Esophagus squamous epithelium (tissue), 5 donors: ENCODE measurements around the gene DNER. TPM values are rescaled to one million over a fixed set of nuclear protein-coding genes. Genes with fewer than 3 reads are reported as not detected.

Source experiments
- DNase-seq: peaks from one replicate; lab custom pipeline; 2025; lab: John Stamatoyannopoulos, UW
- H3K27ac ChIP-seq, 4 donors: fragments of 200-600 bp; sonication (generic); one replicate each; pipeline ENCODE4 v1.5.1; 2016 to 2019; ENCODE audit warnings: mild to moderate bottlenecking in 1 of 4
- H3K27me3 ChIP-seq, 4 donors: fragments of 200-600 bp; sonication (generic); 1 replicate in 3 of 4; 2 replicates in 1 of 4; pipeline versions ENCODE4 v1.5.1 to v1.6.0; 2017 to 2021; ENCODE audit warnings: antibody characterized with exemption in 1 of 4
- H3K36me3 ChIP-seq, 3 donors: fragments of 200-600 bp; sonication (generic); one replicate each; pipeline ENCODE4 v1.5.1; 2016 to 2019
- H3K4me1 ChIP-seq, 3 donors: fragments of 200-600 bp; sonication (generic); one replicate each; pipeline ENCODE4 v1.5.1; 2017 to 2019
- H3K4me3 ChIP-seq, 4 donors: fragments of 200-600 bp; sonication (generic); 1 replicate in 3 of 4; 2 replicates in 1 of 4; pipeline ENCODE4 v1.5.1; 2016 to 2019; ENCODE audit warnings: mild to moderate bottlenecking in 2 of 4, moderate library complexity in 1 of 4
- H3K9me3 ChIP-seq, 3 donors: fragments of 200-600 bp; sonication (generic); one replicate each; pipeline ENCODE4 v1.5.1; 2016 to 2019
- POLR2A ChIP-seq, 4 donors: fragments of 450-650 bp; IDR thresholded peaks; one replicate each; pipeline ENCODE4 v1.6.1; 2017; ENCODE audit warnings: antibody characterized with exemption in 4 of 4, mild to moderate bottlenecking in 4 of 4, moderate library complexity in 3 of 4
- WGBS, 2 donors: methylation state at CpG; one replicate each; pipeline ENCODE4 v1.1.5; 2018; 5-methylcytosine and 5-hydroxymethylcytosine counted together
- intact Hi-C: fragments of 100-400 bp; cut with DNase I; formaldehyde crosslinking; loops from one replicate; pipeline ENCODE4 v1.15.0; 2022
- total RNA-seq, 4 donors: library from RNA; depleted of rRNA; stranded (reverse); fragments of >200 nt; gene quantifications; one replicate each; pipeline ENCODE4 v1.1.0, GENCODE V29; 2016
- TF ChIP-seq, protein P1 (sequence below), 6 experiments: fragments of 450-650 bp in 4 of 6; fragments of 200-600 bp in 2 of 6; sonication (generic) in 2 of 6; IDR thresholded peaks; one replicate each; pipeline ENCODE4 v1.5.1; 2016 to 2019; ENCODE audit warnings: antibody characterized with exemption in 6 of 6, mild to moderate bottlenecking in 4 of 6, moderate library complexity in 4 of 6
- donor health status: DM: yes; HTN: yes; CAD: no.

The DNER gene
- total RNA-seq, 4 donors from 2014 or later, result 0.27 to 2.5 (median 0.91) TPM

GRCh38 chr2:229490167-229490566, 224.2 kb downstream of the DNER start:
- Histone ChIP-seq H3K4me3 (no peak overlapping the region), H3K4me1 (no peaks in the 10 kb centered on the region), H3K27ac (no peak overlapping the region), H3K9me3 (peaks cover 0 to 5% (median 0%) of the 10 kb centered on the region in 3 donors), H3K36me3 (no peaks in the 10 kb centered on the region), H3K27me3 (no peaks in the 10 kb centered on the region)
- intact Hi-C loops, result no loop called here
- 82 to 92% methylated on average over 1 of the region's 1 CpG for WGBS, 2 donors
- DNase-seq, result no peak
- TF ChIP-seq, protein P1, sequence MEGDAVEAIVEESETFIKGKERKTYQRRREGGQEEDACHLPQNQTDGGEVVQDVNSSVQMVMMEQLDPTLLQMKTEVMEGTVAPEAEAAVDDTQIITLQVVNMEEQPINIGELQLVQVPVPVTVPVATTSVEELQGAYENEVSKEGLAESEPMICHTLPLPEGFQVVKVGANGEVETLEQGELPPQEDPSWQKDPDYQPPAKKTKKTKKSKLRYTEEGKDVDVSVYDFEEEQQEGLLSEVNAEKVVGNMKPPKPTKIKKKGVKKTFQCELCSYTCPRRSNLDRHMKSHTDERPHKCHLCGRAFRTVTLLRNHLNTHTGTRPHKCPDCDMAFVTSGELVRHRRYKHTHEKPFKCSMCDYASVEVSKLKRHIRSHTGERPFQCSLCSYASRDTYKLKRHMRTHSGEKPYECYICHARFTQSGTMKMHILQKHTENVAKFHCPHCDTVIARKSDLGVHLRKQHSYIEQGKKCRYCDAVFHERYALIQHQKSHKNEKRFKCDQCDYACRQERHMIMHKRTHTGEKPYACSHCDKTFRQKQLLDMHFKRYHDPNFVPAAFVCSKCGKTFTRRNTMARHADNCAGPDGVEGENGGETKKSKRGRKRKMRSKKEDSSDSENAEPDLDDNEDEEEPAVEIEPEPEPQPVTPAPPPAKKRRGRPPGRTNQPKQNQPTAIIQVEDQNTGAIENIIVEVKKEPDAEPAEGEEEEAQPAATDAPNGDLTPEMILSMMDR (IDR thresholded peaks at IDR 0.05), result no peak
- TF ChIP-seq POLR2A (IDR thresholded peaks at IDR 0.05), result no peak

DNA sequence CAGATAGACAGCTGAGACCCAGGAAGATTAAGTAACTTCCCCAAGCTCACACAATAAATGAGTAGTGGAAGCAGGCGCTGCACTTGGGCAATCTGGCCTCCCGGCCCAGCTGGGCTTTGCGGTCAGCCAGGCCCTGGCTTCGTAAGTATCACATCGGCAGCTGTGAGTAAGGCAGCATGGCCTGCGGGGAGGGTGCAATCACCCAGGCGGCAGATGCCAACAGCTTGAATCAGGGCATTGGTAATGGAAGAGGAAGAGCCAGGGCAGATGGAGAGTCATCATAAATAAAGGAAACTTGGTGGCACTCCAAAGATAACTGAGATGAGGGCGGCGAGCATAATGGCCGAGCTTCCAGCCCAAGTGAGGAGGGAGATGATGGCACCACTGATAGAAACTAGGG, 225.3 kb downstream of the DNER start:
- no peaks in the 10 kb centered on the region for H3K4me1 ChIP-seq
- intact Hi-C loops, result no loop called here
- WGBS, 2 donors, result 93 to 98% methylated on average over 6 to 8 of the region's 10 CpGs
- no peak for DNase-seq
- H3K27ac ChIP-seq, result no peak overlapping the region
- H3K27me3 ChIP-seq, result no peaks in the 10 kb centered on the region
- H3K36me3 ChIP-seq, result no peaks in the 10 kb centered on the region
- peaks cover 0 to 5% (median 0%) of the 10 kb centered on the region in 3 donors for H3K9me3 ChIP-seq
- TF ChIP-seq, protein P1 (IDR thresholded peaks at IDR 0.05), result no peak
- TF ChIP-seq POLR2A (IDR thresholded peaks at IDR 0.05), result no peak
- no peak overlapping the region for H3K4me3 ChIP-seq

- no peak overlapping the region for H3K4me3 ChIP-seq
- peaks cover 0 to 5% (median 0%) of the 10 kb centered on the region in 3 donors for H3K9me3 ChIP-seq
- no peak for DNase-seq
- TF ChIP-seq POLR2A (IDR thresholded peaks at IDR 0.05), result no peak
- TF ChIP-seq, protein P1 (IDR thresholded peaks at IDR 0.05), result no peak
- 85 to 87% methylated on average over 4 of the region's 4 CpGs for WGBS, 2 donors
- intact Hi-C loops, result no loop called here
- H3K4me1 ChIP-seq, result no peaks in the 10 kb centered on the region
- H3K27me3 ChIP-seq, result no peaks in the 10 kb centered on the region
- no peaks in the 10 kb centered on the region for H3K36me3 ChIP-seq
- H3K27ac ChIP-seq, result no peak overlapping the region
Observed at GRCh38 chr2:229488232-229488631, 226.1 kb downstream of the DNER start.

DNA sequence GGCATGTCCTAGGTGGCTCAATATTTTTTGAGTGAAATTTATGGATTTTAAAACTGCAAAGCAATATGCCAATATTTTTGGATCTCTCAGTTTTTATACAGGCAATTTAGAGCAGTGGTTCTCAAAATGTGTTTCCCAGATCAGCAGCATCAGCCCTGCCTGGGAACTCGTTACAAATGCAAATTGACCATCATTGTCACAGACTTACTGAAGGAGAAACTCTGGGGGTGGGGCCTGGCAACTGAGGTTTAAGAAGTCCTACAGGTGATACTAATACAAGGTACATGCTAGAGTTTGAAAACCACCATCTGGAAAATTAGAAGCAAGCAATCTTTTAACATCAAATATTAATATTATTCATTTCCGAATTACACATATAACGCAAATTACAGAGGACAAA, 227.7 kb downstream of the DNER start:
- no peak for DNase-seq
- peaks cover 0 to 5% (median 0%) of the 10 kb centered on the region in 3 donors for H3K9me3 ChIP-seq
- H3K4me3 ChIP-seq, result no peak overlapping the region
- TF ChIP-seq POLR2A (IDR thresholded peaks at IDR 0.05), result no peak
- TF ChIP-seq, protein P1 (IDR thresholded peaks at IDR 0.05), result no peak
- no peaks in the 10 kb centered on the region for H3K27me3 ChIP-seq
- WGBS, 2 donors, result 74 to 82% methylated on average over 3 of the region's 3 CpGs
- H3K4me1 ChIP-seq, result no peaks in the 10 kb centered on the region
- H3K27ac ChIP-seq, result no peak overlapping the region
- intact Hi-C loops, result no loop called here
- no peaks in the 10 kb centered on the region for H3K36me3 ChIP-seq

DNA sequence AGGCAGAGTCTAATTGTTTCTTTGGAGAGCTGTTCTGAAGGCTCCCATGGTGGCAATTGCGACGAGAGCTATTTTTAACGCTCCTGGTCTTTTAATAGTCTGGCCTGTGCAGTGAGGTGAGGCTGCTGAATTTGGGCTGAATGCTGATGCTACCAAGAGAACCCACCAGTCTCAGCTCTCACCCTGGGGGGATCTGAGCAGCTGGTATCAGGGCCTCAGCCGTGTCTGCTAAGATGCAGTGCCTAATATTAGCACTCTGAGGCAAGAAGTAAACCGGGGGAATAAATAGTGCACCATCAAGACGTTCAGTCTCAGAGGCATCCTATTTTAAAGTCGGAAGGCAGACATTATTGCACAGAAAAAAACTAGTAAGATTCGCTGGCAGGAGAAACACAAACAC, 228.5 kb downstream of the DNER start:
- Histone ChIP-seq H3K4me1 (no peaks in the 10 kb centered on the region), H3K4me3 (no peak overlapping the region), H3K36me3 (no peaks in the 10 kb centered on the region), H3K9me3 (peaks cover 0 to 5% (median 0%) of the 10 kb centered on the region in 3 donors), H3K27me3 (no peaks in the 10 kb centered on the region), H3K27ac (no peak overlapping the region)
- TF ChIP-seq, protein P1 (IDR thresholded peaks at IDR 0.05), result no peak
- no peak for DNase-seq
- WGBS, 2 donors, result 50% methylated on average over 7 of the region's 8 CpGs
- intact Hi-C loops, result no loop called here
